ENCODE measurements around the gene TUNAR. TPM values are rescaled to one million over a fixed set of nuclear protein-coding genes. Genes with fewer than 3 reads are reported as not detected.

The TUNAR gene
- total RNA-seq, 1 experiment from 2014 or later, result not detected

DNA sequence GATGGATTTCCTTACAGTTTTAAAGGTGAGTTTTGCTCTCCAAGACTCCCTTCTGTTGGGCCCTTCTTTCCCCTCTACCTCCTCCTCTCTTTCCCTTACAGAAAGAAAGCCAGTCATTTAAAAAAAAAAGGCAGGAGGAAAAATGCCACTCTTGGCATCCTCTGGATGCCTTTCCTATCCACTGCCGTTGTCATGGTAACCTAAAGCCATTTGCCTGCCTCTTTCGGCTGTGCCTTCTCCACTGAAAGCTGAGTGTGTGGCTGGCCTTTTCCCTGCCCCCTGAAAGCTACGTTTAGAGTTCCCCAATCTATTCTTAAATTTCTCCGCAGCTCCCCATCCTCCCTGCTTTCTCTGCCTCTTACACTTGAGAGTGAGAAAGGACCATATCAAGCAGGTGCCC lies 67.1 kb downstream of the TUNAR start:
- H3K79me2 ChIP-seq (ENCODE audit: low read length), result no peaks in the 10 kb centered on the region
- no peak overlapping the region for H3K4me3 ChIP-seq (ENCODE audit: low read length)
- no peak for TF ChIP-seq EZH2 (IDR thresholded peaks at IDR 0.05; ENCODE audit: low read length, unreplicated experiment)
- no peak for TF ChIP-seq EZH2phosphoT487 (IDR thresholded peaks at IDR 0.05; ENCODE audit: borderline replicate concordance, low read length)
- TF ChIP-seq CTCF (conservative IDR thresholded peaks at IDR 0.05; ENCODE audit: low read depth, low read length), result no peak
- no peak overlapping the region for H3K9ac ChIP-seq (ENCODE audit: low read length)
- no peak for DNase-seq
- intact Hi-C loops (cut with micrococcal nuclease), result no loop called here
- H3K9me2 ChIP-seq (replicated peaks; ENCODE audit: low read length), result no peaks in the 10 kb centered on the region
- H3K27ac ChIP-seq (ENCODE audit: low read length), result no peak overlapping the region
- no peaks in the 10 kb centered on the region for H3K27me3 ChIP-seq (ENCODE audit: low read length)
- no peaks in the 10 kb centered on the region for H4K20me1 ChIP-seq (ENCODE audit: low read length)
- ChIA-PET CTCF (no interaction called here), POLR2A (ENCODE audit: unreplicated experiment) (no interaction called here)
- BruUV-seq (replicated peaks), result no TSS peak
- no peaks in the 10 kb centered on the region for H3K36me3 ChIP-seq (ENCODE audit: low read depth, low read length)
- H3K4me2 ChIP-seq (ENCODE audit: low read length), result no peak overlapping the region
- H2AFZ ChIP-seq (ENCODE audit: low read length), result no peak overlapping the region
- H3F3A ChIP-seq (ENCODE audit: low read length, unreplicated experiment), result no peaks in the 10 kb centered on the region
- no peak for ATAC-seq
- H3K4me1 ChIP-seq (ENCODE audit: insufficient read depth, low read length), result no peaks in the 10 kb centered on the region
- no peaks in the 10 kb centered on the region for H3K9me3 ChIP-seq (ENCODE audit: low read length)

DNA sequence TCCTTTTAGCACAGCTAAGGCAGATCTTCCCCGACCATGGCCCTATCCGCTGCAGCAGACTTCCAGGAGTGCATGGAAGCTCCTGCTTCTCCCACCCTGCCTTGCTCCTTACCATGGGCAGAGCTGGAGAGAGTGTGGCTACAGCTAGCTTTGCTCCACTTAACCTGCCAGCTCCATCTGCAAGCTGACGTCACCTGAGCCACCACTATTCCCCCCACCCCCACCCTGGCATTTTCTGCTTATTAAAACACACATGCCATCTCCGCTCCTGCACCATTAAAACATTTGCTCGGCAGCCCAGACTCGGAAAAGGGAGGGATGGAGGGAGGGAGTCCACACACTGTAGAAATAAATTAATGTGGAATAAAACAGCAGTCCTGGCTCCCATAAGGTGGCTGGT lies 67.8 kb downstream of the TUNAR start:
- no TSS peak for BruUV-seq (replicated peaks)
- H3F3A ChIP-seq (ENCODE audit: low read length, unreplicated experiment), result no peaks in the 10 kb centered on the region
- intact Hi-C loops (cut with micrococcal nuclease), result no loop called here
- no peaks in the 10 kb centered on the region for H4K20me1 ChIP-seq (ENCODE audit: low read length)
- H3K4me1 ChIP-seq (ENCODE audit: insufficient read depth, low read length), result no peaks in the 10 kb centered on the region
- no peak overlapping the region for H3K27ac ChIP-seq (ENCODE audit: low read length)
- H3K9ac ChIP-seq (ENCODE audit: low read length), result no peak overlapping the region
- no peak for ATAC-seq
- no peaks in the 10 kb centered on the region for H3K36me3 ChIP-seq (ENCODE audit: low read depth, low read length)
- no peak overlapping the region for H3K4me3 ChIP-seq (ENCODE audit: low read length)
- no peaks in the 10 kb centered on the region for H3K9me3 ChIP-seq (ENCODE audit: low read length)
- no peak for DNase-seq
- H3K9me2 ChIP-seq (replicated peaks; ENCODE audit: low read length), result no peaks in the 10 kb centered on the region
- CTCF ChIA-PET, result no interaction called here
- H2AFZ ChIP-seq (ENCODE audit: low read length), result no peak overlapping the region
- no peak for TF ChIP-seq EZH2 (IDR thresholded peaks at IDR 0.05; ENCODE audit: low read length, unreplicated experiment)
- TF ChIP-seq CTCF (conservative IDR thresholded peaks at IDR 0.05; ENCODE audit: low read depth, low read length), result no peak
- TF ChIP-seq EZH2phosphoT487 (IDR thresholded peaks at IDR 0.05; ENCODE audit: borderline replicate concordance, low read length), result no peak
- H3K27me3 ChIP-seq (ENCODE audit: low read length), result no peaks in the 10 kb centered on the region
- H3K79me2 ChIP-seq (ENCODE audit: low read length), result no peaks in the 10 kb centered on the region
- POLR2A ChIA-PET (ENCODE audit: unreplicated experiment), result no interaction called here
- H3K4me2 ChIP-seq (ENCODE audit: low read length), result no peak overlapping the region

- ATAC-seq (no peak), DNase-seq (no peak)
- no peaks in the 10 kb centered on the region for H3K4me1 ChIP-seq (ENCODE audit: insufficient read depth, low read length)
- ChIA-PET CTCF (no interaction called here), POLR2A (ENCODE audit: unreplicated experiment) (no interaction called here)
- no peak for TF ChIP-seq EZH2phosphoT487 (IDR thresholded peaks at IDR 0.05; ENCODE audit: borderline replicate concordance, low read length)
- TF ChIP-seq EZH2 (IDR thresholded peaks at IDR 0.05; ENCODE audit: low read length, unreplicated experiment), result no peak
- no peak for TF ChIP-seq CTCF (conservative IDR thresholded peaks at IDR 0.05; ENCODE audit: low read depth, low read length)
- H3K27me3 ChIP-seq (ENCODE audit: low read length), result no peaks in the 10 kb centered on the region
- no peak overlapping the region for H3K9ac ChIP-seq (ENCODE audit: low read length)
- H3K36me3 ChIP-seq (ENCODE audit: low read depth, low read length), result no peaks in the 10 kb centered on the region
- H2AFZ ChIP-seq (ENCODE audit: low read length), result no peak overlapping the region
- H3F3A ChIP-seq (ENCODE audit: low read length, unreplicated experiment), result no peaks in the 10 kb centered on the region
- no peaks in the 10 kb centered on the region for H3K79me2 ChIP-seq (ENCODE audit: low read length)
- intact Hi-C loops (cut with micrococcal nuclease), result no loop called here
- no peak overlapping the region for H3K4me3 ChIP-seq (ENCODE audit: low read length)
- H3K9me3 ChIP-seq (ENCODE audit: low read length), result no peaks in the 10 kb centered on the region
- no peaks in the 10 kb centered on the region for H4K20me1 ChIP-seq (ENCODE audit: low read length)
- H3K4me2 ChIP-seq (ENCODE audit: low read length), result no peak overlapping the region
- no peaks in the 10 kb centered on the region for H3K9me2 ChIP-seq (replicated peaks; ENCODE audit: low read length)
- no TSS peak for BruUV-seq (replicated peaks)
- no peak overlapping the region for H3K27ac ChIP-seq (ENCODE audit: low read length)
These were observed 70.2 kb downstream of the TUNAR start for GRCh38 chr14:95946867-95947266.

All from PC-3 (cell line).